Inferior parietal cortex (tissue), 1 donor: Measurements from ENCODE around the gene C16orf78.

ENCODE experiments used
- DNase-seq: peaks from one replicate; pipeline ENCODE4 v3.0.0-alpha.2; 2016; ENCODE audit errors: extremely low spot score

C16orf78 gene

DNA sequence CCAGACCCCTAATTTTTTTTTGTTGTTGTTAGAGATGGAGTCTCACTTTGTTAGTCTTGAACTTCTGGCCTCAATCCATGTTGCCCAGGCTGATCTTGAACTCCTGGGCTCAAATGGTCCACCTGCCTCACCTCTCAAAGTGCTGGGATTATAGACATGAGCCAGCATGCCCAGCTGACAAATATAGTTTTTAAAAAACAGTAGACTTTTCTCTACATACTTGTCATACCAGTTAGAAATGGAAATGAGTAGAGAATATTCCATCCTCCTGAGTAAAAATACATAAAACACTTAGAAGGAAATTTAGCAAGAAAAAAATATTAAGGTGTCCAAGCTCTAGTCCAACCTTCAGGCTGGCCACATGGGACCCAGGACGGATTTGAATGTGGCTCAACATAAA lies 21.4 kb downstream of the C16orf78 start:
- no peak for DNase-seq

DNA sequence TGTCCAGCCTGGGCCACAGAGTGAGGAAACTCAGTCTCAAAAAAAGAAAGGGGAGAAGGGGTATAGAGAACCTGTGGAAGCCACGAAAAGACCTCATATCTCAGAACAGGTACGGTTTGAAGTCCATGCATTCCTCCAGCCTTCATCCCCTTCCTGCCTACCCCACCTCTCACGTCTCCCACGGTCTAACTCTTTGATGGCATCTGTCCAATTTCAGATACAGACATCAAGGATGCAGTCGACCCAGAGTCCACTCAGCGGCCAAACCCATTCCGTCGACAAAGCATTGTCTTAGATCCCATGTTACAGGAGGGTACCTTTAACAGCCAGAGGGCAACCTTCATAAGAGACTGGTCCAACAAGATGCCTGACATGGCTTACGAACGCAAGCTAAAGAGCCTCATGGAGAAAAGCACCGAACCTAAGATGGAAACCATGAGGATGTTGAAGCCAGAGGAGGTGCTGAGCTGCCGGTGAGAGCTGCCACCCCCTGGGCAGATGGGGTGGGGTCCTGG lies 22.7 kb downstream of the C16orf78 start:
- no peak for DNase-seq

DNA sequence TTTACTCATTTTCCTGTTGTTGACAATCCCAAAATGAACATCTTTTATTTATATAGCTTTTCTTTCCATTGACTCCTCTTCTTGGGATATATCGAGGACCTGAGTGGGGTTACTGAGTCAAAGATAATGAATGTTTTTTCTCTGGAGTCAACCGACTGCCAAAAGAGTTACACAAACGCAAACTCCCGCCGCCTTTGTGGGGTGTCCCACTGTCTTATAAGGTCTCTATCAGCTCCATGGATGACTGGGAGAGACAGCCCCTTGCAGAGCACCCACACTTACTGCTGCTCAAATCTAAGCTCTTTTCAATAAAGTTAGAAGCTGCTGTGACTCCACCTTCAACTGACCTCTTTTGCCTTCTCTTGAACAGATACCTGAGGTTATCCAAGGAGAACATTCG lies 25.2 kb downstream of the C16orf78 start:
- DNase-seq: no peak

DNA sequence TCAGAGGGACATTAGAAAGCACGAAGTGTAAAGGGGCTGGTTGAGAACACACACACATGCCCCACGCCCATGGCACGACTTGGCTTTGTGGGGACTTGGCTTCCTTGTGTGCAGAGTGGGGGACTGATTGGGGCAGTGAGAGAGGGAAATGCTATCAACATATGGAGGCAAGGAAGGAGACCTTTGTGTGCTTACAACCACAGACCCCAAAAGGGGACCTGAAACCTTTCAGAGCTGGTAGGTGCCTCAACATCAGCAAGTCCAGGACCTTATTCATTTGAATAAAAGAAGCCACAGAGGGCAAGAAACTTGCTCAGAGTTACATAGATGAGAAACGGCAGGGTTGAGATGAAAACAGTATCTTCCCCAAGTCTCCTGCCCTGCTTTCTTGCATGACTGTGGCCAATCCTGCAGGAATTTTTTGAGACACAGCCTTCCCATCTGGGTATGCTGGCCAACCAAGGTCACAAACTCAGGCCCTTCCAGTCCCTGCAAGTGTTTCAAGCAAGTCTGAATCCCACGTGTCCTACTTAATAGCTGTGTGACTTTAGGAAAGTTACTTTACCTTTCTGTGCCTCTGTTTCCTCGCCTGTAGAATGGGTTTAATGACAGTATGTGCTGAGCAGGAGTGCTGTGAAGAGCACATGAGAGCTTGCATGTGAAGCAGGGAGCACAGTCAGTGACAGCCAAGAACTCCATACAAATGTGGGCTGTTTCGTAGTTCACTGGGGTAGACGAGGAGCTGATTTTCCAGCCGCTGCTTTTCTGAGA lies 26.2 kb downstream of the C16orf78 start:
- DNase-seq: no peak

DNA sequence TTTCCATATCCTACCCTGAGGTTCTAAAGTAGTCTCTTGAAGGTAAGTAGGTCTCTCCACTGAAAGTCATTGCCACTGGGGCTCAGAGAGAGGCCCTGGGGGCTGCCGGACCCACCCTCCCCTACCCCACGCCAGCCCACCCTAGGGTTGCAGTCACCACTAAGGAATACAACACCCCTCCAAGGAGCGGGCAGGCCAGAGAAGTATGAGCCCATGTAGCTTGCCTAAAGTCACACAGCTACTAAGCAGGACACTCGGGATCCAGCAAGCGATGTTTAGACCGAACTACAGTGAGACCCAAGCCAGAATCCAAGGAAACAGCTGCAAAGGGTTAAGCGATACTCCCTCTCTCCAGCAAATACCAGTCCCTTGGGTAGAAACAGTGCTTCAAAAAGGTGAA lies 27.0 kb downstream of the C16orf78 start:
- DNase-seq: no peak

DNA sequence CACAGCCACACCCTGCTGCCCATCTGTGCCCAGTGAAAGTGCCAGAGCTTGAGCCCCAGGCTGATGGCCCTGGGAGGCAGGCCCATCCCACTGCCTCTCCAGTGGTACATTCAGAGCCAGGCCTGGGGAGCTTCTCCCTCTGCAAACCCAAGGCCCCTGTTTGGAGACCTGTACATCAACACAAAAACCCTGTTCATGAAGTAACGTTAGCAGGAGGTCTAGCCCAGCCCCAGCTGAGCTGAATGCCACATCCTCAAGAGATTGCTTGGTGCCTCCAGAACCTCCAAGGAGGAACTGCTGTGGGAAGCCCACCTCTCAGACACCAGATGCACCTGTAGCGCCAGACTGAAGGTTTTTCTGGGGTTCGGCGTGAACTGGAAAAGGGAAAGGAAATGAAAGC lies 31.5 kb downstream of the C16orf78 start:
- no peak for DNase-seq

DNA sequence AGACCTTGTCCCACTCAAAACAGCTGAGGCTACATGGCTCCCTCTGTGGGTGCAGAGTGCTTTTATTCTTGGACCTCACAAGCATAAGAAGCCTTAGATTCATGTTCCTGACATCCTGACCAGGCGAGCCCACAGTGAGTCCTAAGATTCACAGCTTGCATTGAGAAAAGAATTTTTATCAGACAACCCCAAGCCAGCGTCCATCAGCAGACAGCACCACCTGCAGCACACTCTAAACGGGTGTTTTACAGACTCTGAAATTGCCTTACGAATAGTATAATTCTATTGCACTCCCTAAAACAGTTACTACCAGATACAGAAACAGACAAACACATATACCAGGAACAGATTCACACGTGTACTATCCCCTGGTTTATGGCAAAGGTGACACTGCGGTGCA lies 31.9 kb downstream of the C16orf78 start:
- DNase-seq: no peak

DNA sequence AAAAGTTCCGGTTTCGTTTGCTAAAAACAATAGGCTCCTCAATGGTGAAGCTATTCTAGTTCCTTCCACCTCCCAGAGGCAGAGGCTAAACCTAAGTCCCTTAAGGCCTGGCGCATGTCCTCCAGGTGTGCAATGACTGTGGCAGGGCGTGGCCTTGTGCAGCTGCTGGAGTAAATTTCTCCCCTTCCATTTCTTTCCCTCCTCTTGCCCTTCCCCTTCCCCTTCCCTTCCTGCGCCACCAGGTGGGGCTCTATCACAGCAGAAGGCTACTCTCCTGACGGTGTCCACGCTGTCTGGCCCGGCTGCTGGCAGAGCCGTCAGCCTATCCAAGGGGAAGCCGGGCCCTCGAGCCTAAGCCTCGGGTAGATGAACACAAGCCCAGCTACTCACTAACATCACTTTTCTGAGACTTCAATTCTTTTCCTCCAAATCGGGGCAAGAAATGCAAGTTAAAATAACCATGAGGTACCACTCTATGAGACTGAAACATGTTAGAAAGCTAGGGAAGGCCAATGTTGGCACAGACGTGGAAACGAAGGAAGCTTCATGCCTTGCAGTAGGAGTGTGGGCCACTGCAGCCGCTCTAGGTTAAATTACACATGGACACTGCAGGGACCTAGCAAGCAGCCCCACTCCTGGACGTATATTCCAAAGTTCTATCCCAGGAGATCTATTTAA lies 34.4 kb downstream of the C16orf78 start:
- peak; percentile 84 for DNase-seq

DNA sequence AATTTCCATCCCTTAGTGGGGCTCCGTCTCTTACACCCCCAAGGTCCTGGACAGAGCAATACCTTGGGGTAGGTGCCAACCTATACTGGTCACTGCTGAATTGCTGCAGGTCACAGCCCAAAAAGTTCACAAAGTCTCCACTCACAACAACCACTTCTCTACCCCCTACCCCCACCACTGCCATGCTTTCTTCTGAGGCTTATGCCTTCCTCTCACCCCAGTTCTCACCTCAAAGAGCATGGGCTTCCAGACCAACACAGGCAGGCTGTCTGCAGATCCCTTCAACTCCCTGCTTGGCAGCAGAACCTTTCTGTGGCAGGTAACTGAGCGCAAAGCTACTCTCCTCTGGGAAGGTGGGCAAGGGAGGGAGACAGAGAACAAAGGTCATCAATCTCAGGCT lies 35.5 kb downstream of the C16orf78 start:
- DNase-seq: no peak

DNA sequence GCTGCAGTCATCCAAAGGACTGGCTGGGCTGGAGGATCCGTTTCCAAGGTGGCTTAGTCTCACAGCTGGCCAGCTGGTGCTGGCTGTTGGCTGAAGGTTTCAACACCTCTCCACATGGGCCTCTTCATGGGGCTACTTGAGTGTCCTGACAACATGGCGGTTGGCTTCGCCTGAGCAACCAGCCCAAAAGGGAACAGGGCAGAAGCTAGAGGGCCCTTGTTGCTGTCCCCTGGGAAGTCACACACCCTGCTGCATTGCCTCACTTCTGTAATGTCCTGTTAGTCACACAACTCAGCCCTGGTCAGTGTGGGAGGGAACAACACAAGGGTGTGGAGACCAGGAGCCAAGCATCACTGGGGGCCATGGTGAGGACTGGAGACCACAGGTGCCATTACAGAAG lies 36.6 kb downstream of the C16orf78 start:
- no peak for DNase-seq

DNA sequence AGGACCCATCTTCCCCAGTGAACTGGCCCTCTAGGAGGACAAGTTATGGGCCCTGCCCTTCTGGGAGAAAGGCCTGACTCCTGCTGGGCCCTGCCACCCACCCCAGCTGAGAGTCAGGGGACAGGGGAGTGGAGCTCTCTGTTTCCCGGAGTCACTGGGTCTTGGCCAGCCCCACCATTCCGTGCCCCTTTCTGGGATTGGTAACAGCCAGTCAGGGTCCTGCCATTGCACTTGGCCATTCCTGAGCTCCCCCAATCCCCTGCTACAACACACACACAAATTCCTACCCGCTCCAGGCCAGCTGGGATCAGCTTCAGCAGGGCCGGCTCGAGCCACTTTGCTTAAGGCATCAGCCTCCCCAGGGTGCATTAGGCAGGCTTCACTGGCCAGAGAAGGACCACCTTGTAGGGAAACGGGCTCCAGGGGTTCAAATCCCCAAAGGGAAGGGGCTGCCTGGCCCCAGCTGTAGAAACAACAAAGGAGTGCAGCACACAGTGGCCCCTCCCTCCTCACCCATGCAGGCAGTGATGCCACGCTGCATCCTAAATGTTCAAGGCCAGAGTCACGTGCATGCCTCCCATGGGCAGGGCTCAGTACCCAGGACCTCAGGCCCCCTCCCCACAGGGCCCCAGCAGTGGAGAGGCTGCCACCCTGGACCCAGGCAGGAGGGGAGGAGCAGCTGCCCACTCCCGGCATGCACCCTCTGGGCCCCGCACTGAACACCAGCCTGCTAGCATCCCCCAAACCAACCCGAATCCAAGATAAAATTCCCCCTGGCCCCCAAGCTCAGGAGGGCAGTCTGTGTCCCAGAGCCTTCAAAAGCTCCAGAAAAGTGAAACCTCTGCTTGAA lies 37.7 kb downstream of the C16orf78 start:
- no peak for DNase-seq

DNA sequence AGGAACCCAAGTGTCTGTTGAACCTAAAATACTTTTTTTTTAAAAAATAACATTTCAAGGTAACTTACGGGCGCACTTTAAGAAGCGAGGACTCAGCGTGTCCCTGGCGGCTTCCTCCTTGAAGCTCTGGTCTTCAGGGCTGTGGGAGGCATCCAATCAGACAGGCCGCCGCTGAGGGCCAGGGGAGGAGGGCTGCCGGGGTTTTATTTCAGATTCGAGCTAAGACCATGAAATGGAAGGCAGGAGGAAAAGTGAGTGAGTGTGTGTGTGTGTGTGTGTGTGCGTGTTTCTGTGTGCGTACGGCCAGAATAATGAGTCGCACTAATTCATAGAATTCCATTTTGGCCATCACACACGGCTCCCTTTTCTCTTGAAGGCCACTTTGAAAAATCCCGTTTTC lies 41.1 kb downstream of the C16orf78 start:
- no peak for DNase-seq

DNA sequence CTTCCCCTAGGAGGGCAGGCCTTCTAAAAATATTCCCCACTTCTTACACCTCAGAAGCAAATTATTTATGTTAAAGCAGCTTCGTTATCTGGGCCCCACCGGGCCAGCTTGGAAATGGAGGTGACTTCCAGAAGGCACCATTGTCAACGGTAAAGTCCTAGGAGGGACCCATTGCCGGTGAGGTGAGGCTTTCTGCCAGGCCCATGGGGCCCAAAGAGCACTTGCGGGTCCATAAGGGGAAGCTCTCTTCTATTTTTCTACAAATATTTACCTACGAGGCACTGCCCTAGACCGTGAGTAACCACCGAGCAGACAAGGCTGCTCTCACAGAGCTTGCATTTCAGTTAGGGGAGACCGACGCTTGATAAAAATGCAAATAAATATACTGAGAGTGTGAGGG lies 41.5 kb downstream of the C16orf78 start:
- no peak for DNase-seq

DNA sequence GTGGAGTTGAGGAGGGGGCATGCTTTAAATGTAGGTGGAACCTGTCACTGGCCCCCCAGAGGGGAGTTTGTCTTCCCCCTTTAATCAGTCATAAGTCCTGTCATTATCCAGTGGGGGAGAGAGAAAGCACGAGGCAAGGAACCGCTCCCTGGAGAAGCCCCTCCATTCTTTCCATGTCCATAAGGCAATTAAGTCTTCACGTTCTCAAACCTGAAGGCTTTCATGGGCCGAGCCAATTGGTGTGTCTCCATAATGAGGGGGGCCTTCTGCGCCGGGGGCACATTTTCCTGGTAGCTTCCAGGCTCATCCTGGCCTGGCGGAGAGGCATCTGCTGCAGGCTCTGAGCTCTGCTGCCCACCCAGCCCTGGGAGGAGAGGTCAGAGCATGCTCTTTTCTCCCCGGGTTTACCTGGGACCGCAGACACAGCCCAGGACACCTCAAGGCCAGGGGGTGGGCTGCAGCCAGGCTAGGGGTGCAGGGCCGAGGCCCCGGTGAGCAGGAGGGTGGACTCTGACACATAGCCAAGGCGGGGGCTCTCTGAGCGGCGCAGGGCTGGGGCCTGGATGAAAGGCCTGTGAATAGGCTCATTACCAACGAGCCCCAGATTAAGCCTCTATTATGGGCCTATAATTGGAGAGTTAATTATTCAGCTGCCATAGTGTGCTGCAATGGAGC lies 42.5 kb downstream of the C16orf78 start:
- no peak for DNase-seq

DNA sequence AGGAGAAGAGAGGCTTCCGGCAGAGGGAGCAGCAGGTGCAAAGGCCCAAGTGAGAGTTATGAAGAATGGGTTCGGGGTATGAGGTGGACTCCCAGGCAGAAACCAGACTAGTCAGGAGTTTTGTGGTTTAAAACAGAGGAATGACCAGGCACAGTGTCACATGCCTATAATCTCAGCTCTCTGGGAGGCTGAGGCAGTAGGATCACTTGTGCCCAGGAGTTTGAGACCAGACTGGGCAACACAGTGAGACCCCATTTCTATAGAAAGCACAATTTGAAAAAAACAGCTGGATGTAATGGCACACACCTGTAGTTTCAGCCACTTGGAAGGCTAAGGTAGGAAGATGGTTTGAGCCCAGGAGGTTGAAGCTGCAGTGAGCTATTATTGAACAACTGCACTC lies 43.8 kb downstream of the C16orf78 start:
- DNase-seq: no peak

DNA sequence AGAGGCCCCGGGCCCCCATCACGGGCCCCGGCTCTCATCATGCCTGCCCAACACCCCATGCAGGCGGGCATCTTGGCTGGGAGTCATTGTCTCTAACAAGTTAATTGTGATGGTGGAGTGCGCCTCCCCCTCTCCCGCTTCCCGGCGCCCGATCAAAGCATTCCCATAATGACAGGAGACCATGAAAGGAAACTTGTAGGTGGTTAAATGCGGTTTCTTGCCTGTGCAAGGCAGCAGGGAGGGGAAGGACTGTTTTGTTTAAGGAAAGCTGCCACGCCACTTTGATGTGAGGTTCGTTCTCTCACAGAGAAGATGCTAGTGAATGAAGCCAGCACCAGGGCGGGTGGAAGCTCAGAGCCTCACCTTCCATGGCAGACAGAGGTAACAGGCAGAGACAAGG lies 45.4 kb downstream of the C16orf78 start:
- DNase-seq: no peak

DNA sequence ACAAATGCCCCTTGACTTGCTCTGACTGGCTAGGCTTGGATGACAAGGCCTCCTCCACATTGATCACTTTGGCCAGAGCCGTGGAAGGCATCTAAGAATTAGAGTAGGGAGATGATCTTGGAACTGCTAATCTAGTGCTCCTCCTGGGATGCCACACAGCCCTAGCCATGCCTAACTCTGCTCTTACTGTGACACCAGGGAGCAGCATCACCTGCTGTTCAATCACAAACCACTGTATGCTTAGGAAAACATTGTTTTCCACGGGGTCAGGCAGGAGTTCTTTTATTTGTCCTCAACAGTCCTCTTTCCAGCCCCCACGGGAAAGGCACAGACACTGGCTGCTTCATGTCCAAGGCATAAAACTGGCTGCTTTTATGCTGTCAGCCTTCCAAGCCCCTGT lies 46.3 kb downstream of the C16orf78 start:
- no peak for DNase-seq

DNA sequence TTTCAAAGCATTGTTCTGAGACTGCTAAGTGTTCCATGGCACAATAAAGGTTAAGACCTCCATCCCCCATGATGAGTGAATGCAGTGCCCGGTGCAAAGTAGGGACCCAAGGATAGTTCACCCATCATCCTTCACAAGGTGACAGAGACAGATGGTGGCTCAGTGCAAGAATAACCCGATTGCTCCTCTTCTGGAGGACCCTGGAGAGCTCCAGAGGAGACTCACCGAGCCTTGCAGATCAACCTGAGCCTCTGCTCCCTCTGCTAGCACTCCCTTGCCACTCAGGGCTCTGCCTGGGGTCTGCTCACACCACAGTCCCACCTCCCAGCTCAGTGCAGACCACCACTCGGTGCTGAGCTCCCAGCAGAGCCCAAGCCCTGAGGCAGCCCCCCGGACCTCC lies 49.3 kb downstream of the C16orf78 start:
- DNase-seq: no peak

DNA sequence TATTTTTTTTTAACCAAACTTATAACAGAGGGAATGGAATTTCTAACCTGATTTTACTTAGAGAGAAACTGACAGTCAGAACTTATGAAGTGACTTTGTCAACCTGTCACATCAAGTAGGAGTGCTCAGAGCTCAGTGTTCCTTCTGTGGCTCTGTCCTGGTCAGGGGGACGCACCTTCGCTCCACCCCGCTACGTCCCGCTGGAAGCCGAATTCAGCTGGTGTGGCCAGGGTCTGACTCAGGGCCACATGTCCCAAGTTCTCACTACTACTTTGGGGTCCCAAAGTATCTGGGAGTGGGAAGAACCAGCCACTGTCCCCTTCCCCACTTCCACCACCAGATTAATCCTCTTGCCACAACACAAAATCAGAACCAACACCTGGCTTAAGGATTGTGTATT lies 51.4 kb downstream of the C16orf78 start:
- no peak for DNase-seq

DNA sequence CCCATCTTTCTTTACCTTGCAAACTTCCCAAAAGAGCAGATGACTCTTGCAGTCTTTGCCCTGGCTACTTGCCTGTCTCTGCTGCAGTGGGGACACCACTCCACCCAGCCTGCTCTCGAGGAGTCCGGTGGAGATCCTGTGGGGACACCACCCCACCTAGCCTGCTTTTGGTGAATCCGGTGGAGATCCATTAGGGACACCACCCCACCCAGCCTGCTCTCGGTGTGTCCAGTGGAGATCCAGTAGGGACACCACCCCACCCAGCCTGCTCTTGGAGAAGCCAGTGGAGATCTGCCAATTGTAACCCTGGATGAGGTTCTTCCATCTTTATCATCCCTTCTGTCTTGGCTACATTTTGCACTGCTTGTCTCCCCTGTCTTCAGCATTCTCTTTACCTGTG lies 54.2 kb downstream of the C16orf78 start:
- DNase-seq: no peak

DNA sequence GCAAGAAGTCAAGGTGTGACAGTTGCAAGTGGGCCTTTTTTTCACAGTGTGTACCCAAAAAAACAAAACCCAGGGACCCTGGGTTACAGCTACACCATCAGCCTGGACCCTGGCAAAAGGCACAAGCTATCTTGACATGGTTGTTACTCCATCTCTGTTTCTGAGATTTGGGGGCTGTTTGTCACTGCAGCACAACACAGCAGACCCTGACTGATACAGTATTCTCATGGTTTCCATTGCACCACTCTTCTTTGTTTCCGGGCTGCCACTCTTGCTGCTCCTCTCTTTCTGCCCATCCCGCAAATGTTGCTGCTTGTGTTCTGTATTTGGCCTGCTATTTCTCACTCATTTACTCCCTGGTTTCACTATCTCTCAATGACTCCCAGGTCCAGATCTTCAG lies 55.2 kb downstream of the C16orf78 start:
- DNase-seq: no peak

DNA sequence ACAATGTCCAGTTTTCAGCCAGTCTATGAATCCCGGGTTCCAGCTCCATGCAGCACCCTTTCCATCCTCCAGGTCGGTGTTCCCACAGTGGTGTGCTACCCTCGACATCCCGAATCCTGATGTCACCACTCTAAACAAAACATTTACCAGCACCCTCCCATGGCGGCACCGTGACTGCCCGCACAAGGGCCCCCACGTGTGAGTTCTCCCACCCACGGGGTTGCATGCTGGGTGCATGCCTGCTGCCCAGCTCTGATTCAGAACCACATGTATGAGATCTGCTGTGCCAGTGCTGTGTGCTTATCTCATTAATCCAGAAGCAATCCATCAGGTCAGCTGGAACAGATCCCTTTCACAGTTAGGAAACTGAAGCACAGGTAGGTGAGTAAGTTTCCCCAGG lies 57.4 kb downstream of the C16orf78 start:
- no peak for DNase-seq
